Measurements from ENCODE around the gene DHX30.

Gene DHX30

DNA sequence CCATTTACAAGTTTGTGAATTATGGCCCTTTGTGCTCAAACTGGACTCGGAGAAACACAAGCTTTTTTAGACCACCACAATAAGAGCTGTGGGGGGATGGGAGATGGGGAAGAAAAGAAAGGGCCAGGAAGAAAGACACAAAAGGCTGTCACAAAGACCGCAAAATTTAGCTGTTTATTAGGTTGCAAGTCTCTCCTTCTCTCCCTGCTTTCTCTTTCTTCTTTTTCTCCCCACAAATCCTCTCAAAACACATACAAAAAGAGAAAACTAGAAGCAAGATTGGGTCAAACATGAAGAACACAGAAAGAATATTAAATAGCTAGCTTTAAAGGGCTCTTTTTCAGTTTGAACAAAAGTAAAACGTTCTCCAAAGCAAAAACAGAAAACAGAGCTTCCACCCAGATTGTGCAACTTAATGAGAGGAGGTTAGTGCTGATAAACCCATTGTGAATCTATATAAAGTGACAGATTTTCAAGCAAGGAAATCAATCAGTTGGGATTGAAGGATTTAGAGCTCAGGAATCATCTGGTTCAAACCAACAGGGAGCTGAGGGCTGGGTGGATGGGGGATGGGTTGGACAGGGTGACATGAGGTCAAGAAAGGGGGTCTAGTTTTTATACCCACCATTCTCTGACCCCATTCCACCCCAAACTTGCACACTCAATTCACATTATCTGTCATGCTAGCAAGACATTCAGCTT lies 87.3 kb downstream of the DHX30 start:
- Histone ChIP-seq H2AFZ (ENCODE audit: low read length) (no peak overlapping the region), H3F3A (ENCODE audit: insufficient read depth, low read length) (no peaks in the 10 kb centered on the region), H3K4me1 (ENCODE audit: insufficient read depth, low read length, severe bottlenecking) (no peaks in the 10 kb centered on the region), H3K9me2 (ENCODE audit: low read depth, low read length) (no peaks in the 10 kb centered on the region), H3K27ac (ENCODE audit: low read depth, low read length, poor library complexity, severe bottlenecking) (no peak overlapping the region), H4K20me1 (ENCODE audit: insufficient read depth, low read length) (no peaks in the 10 kb centered on the region), H3K9ac (ENCODE audit: low read length) (no peak overlapping the region), H3K79me2 (ENCODE audit: insufficient read depth, low read length) (no peaks in the 10 kb centered on the region), H3K4me3 (ENCODE audit: low read depth, low read length, poor library complexity, severe bottlenecking) (no peak overlapping the region), H3K27me3 (ENCODE audit: insufficient read depth, low read length) (no peaks in the 10 kb centered on the region), H3K9me3 (ENCODE audit: low read length) (no peaks in the 10 kb centered on the region), H3K4me2 (ENCODE audit: low read length) (no peak overlapping the region), H3K36me3 (ENCODE audit: insufficient read depth, low read length) (peaks cover 20% of the 10 kb centered on the region; the same call in 1 of the 2 replicates)
- TF ChIP-seq, protein P1, sequence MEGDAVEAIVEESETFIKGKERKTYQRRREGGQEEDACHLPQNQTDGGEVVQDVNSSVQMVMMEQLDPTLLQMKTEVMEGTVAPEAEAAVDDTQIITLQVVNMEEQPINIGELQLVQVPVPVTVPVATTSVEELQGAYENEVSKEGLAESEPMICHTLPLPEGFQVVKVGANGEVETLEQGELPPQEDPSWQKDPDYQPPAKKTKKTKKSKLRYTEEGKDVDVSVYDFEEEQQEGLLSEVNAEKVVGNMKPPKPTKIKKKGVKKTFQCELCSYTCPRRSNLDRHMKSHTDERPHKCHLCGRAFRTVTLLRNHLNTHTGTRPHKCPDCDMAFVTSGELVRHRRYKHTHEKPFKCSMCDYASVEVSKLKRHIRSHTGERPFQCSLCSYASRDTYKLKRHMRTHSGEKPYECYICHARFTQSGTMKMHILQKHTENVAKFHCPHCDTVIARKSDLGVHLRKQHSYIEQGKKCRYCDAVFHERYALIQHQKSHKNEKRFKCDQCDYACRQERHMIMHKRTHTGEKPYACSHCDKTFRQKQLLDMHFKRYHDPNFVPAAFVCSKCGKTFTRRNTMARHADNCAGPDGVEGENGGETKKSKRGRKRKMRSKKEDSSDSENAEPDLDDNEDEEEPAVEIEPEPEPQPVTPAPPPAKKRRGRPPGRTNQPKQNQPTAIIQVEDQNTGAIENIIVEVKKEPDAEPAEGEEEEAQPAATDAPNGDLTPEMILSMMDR (IDR thresholded peaks at IDR 0.05; ENCODE audit: low read length): no peak
- no peak for TF ChIP-seq EZH2 (IDR thresholded peaks at IDR 0.05; ENCODE audit: borderline replicate concordance, low read length)

DNA sequence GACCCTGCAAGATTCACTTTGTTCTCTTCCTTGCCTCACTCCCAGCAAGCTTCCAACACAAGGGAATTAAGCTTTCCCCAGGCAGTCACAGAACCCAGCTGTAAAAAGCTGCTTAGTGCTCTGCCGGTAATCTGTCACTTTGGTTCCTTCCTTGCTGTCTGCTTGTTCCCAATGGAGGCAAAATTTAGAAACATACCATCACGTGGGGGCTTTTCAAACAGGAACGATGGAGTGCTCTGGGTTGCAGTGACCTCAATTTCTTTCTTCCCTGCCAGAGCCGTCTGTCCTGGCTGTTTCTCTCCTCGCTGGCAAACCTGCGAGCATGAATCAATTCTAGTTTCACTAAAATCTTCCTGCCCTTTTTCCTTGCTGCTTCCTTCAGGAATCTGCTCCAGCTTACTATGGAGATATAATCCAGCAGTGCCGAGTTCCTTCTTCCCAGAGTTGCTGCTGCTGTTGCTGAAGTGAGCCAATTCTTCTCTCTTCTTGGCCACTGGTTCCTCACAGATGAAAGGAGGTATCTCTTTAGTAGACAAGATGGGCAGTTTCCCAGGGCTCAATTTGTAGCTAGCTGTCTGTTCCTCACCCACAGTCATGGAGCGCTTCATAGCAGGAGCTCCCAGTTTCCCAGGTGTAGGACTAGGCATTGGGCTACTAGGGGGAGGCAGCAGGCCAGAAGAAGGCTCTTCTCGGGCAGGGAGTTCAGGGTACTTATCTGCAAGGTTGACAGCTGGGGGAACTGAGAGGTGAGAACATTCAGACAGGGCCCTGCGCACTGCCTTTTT lies 88.1 kb downstream of the DHX30 start:
- Histone ChIP-seq H3K4me3 (ENCODE audit: low read depth, low read length, poor library complexity, severe bottlenecking) (no peak overlapping the region), H3K27me3 (ENCODE audit: insufficient read depth, low read length) (no peaks in the 10 kb centered on the region), H3K36me3 (ENCODE audit: insufficient read depth, low read length) (peaks cover 20% of the 10 kb centered on the region; the same call in 1 of the 2 replicates), H4K20me1 (ENCODE audit: insufficient read depth, low read length) (no peaks in the 10 kb centered on the region), H2AFZ (ENCODE audit: low read length) (no peak overlapping the region), H3K9me2 (ENCODE audit: low read depth, low read length) (no peaks in the 10 kb centered on the region), H3F3A (ENCODE audit: insufficient read depth, low read length) (no peaks in the 10 kb centered on the region), H3K27ac (ENCODE audit: low read depth, low read length, poor library complexity, severe bottlenecking) (no peak overlapping the region), H3K9me3 (ENCODE audit: low read length) (no peaks in the 10 kb centered on the region), H3K4me1 (ENCODE audit: insufficient read depth, low read length, severe bottlenecking) (no peaks in the 10 kb centered on the region), H3K79me2 (ENCODE audit: insufficient read depth, low read length) (no peaks in the 10 kb centered on the region), H3K9ac (ENCODE audit: low read length) (no peak overlapping the region), H3K4me2 (ENCODE audit: low read length) (no peak overlapping the region)
- no peak for TF ChIP-seq EZH2 (IDR thresholded peaks at IDR 0.05; ENCODE audit: borderline replicate concordance, low read length)
- TF ChIP-seq, protein P1 (IDR thresholded peaks at IDR 0.05; ENCODE audit: low read length): no peak

DNA sequence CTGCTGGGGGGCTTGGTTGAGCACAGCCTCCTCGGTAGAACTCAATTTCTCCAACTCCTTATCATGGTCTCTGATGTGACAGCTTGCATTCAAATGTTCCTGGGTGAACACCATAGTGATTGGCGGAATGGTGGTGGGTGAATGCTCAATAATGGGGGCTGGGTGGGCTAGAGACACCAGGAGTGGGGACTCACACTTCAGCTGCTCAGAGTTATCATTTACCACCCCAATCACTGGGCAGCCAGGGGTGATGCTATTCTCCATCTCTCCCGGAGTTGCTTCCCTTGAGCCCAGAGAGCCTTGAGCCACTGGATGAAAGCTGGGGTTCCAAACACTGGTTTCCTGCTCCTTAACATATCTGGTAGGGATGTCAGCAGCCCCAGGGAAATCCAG lies 88.7 kb downstream of the DHX30 start:
- H3K4me2 ChIP-seq (ENCODE audit: low read length): no peak overlapping the region
- no peaks in the 10 kb centered on the region for H3K9me2 ChIP-seq (ENCODE audit: low read depth, low read length)
- no peak for TF ChIP-seq EZH2 (IDR thresholded peaks at IDR 0.05; ENCODE audit: borderline replicate concordance, low read length)
- TF ChIP-seq, protein P1 (IDR thresholded peaks at IDR 0.05; ENCODE audit: low read length): no peak

More for the DNA sequence above, 88.7 kb downstream of the DHX30 start:
- Histone ChIP-seq H3K4me1 (ENCODE audit: insufficient read depth, low read length, severe bottlenecking) (no peaks in the 10 kb centered on the region), H3K9ac (ENCODE audit: low read length) (no peak overlapping the region), H3K36me3 (ENCODE audit: insufficient read depth, low read length) (peaks cover 20% of the 10 kb centered on the region; the same call in 1 of the 2 replicates), H4K20me1 (ENCODE audit: insufficient read depth, low read length) (no peaks in the 10 kb centered on the region), H3F3A (ENCODE audit: insufficient read depth, low read length) (no peaks in the 10 kb centered on the region), H3K4me3 (ENCODE audit: low read depth, low read length, poor library complexity, severe bottlenecking) (no peak overlapping the region), H2AFZ (ENCODE audit: low read length) (no peak overlapping the region), H3K27me3 (ENCODE audit: insufficient read depth, low read length) (no peaks in the 10 kb centered on the region), H3K27ac (ENCODE audit: low read depth, low read length, poor library complexity, severe bottlenecking) (no peak overlapping the region), H3K9me3 (ENCODE audit: low read length) (no peaks in the 10 kb centered on the region), H3K79me2 (ENCODE audit: insufficient read depth, low read length) (no peaks in the 10 kb centered on the region)
